Upper lobe of left lung (tissue), 6 donors: ENCODE data around the gene PIGV. TPM values are rescaled to one million over a fixed set of nuclear protein-coding genes. Genes with fewer than 3 reads are reported as not detected.

Source experiments
- ATAC-seq, 2 donors: fragments of 200-7000 bp; cut with Tn5 transposase; one replicate each; pipeline ENCODE4 v1.9.1; 2022; ENCODE audit warnings: mild to moderate bottlenecking in 2 of 2, moderate library complexity in 2 of 2; ENCODE audit not compliant: low FRiP score in 2 of 2
- DNase-seq, 2 donors: peaks; one replicate each; pipeline ENCODE4 v3.0.0-alpha.2; 2019 to 2020
- H3K27ac ChIP-seq, 4 donors: fragments of 200-600 bp; sonication (generic); one replicate each; pipeline ENCODE4 v1.5.1; 2016 to 2019
- H3K27me3 ChIP-seq, 4 donors: fragments of 200-600 bp; sonication (generic); one replicate each; pipeline ENCODE4 v1.5.1; 2017 to 2019
- H3K36me3 ChIP-seq, 4 donors: fragments of 200-600 bp; sonication (generic); one replicate each; pipeline ENCODE4 v1.5.1; 2016 to 2019
- H3K4me1 ChIP-seq, 4 donors: fragments of 200-600 bp; sonication (generic); one replicate each; pipeline ENCODE4 v1.5.1; 2018 to 2019
- H3K4me3 ChIP-seq, 4 donors: fragments of 200-600 bp; sonication (generic); one replicate each; pipeline ENCODE4 v1.5.1; 2017 to 2019; ENCODE audit warnings: mild to moderate bottlenecking in 2 of 4, moderate library complexity in 1 of 4
- H3K9me3 ChIP-seq, 4 donors: fragments of 200-600 bp; sonication (generic); one replicate each; pipeline ENCODE4 v1.5.1; 2018 to 2019
- EP300 ChIP-seq, 4 donors: sonication (generic); formaldehyde crosslinking; IDR thresholded peaks; one replicate each; pipeline ENCODE4 v1.5.1; 2017; ENCODE audit warnings: antibody characterized with exemption in 4 of 4, control low read depth in 2 of 4
- POLR2A ChIP-seq, 4 donors: fragments of 450-650 bp; IDR thresholded peaks; one replicate each; pipeline ENCODE4 v1.5.1; 2016 to 2017; ENCODE audit warnings: antibody characterized with exemption in 4 of 4, mild to moderate bottlenecking in 2 of 4
- POLR2AphosphoS5 ChIP-seq, 2 donors: sonication (generic); formaldehyde crosslinking; IDR thresholded peaks; one replicate each; pipeline ENCODE4 v1.5.1; 2017; ENCODE audit warnings: antibody characterized with exemption in 2 of 2
- WGBS, 2 donors: methylation state at CpG; one replicate each; pipeline ENCODE4 v1.1.5; 2017 to 2018; 5-methylcytosine and 5-hydroxymethylcytosine counted together
- total RNA-seq, 6 donors: library from RNA; depleted of rRNA in 4 of 6; stranded (reverse); fragments of >200 nt in 4 of 6; gene quantifications; one replicate each; pipeline versions ENCODE4 v1.1.0 to v1.2.1, GENCODE V29; 2016 to 2021
- TF ChIP-seq, protein P1 (sequence below), 6 experiments: fragments of 450-650 bp in 4 of 6; fragments of 200-600 bp in 2 of 6; sonication (generic) in 2 of 6; IDR thresholded peaks; one replicate each; pipeline ENCODE4 v1.5.1; 2016 to 2019; ENCODE audit warnings: antibody characterized with exemption in 6 of 6
- donor health status: DM: no; HTN: no; CAD: no; lungs with moderate emphysema.
- donor health status: DM: no; HTN: yes; CAD: no; lungs with severe emphysema.

The PIGV gene
- total RNA-seq, 6 donors from 2014 or later: 11.9 to 25.1 (median 17.5) TPM

DNA sequence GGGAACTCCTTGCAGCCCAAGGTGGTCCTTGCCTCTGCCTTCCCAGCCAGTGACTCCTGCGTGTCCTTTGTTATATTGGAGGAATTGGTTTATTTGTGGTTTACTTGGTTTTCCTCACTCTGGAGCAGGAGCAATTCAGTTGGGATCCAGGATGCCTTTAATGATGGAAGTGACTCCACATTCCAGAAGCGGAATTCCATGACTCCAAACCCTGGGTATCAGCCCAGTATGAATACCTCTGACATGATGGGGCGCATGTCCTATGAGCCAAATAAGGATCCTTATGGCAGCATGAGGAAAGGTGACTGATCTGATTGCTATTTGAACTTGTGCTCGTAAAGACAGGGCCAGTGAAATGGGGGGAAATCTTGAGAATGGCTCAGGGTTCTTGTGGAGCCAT is 15.1 kb upstream of the PIGV start:
- no peaks in the 10 kb centered on the region for H3K27me3 ChIP-seq
- ATAC-seq (peak in 1 of 2 donors; percentile 28), DNase-seq (no peak)
- WGBS, 2 donors: 83 to 93% methylated on average over 3 to 4 of the region's 4 CpGs
- TF ChIP-seq POLR2AphosphoS5 (IDR thresholded peaks at IDR 0.05) (no peak), EP300 (IDR thresholded peaks at IDR 0.05) (no peak)
- peaks cover 23 to 42% (median 30%) of the 10 kb centered on the region in 4 donors for H3K4me1 ChIP-seq
- H3K27ac ChIP-seq: peak overlapping the region in 1 of 4 donors; percentile 2
- no peaks in the 10 kb centered on the region for H3K9me3 ChIP-seq
- no peak overlapping the region for H3K4me3 ChIP-seq
- H3K36me3 ChIP-seq: peaks cover 48 to 98% (median 85%) of the 10 kb centered on the region in 4 donors

DNA sequence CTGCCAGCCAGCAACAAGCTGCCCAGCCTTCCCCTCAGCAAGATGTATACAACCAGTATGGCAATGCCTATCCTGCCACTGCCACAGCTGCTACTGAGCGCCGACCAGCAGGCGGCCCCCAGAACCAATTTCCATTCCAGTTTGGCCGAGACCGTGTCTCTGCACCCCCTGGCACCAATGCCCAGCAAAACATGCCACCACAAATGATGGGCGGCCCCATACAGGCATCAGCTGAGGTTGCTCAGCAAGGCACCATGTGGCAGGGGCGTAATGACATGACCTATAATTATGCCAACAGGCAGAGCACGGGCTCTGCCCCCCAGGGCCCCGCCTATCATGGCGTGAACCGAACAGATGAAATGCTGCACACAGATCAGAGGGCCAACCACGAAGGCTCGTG is 13.3 kb upstream of the PIGV start:
- TF ChIP-seq POLR2A (IDR thresholded peaks at IDR 0.05) (no peak), EP300 (IDR thresholded peaks at IDR 0.05) (no peak), POLR2AphosphoS5 (IDR thresholded peaks at IDR 0.05) (no peak)
- TF ChIP-seq, protein P1, sequence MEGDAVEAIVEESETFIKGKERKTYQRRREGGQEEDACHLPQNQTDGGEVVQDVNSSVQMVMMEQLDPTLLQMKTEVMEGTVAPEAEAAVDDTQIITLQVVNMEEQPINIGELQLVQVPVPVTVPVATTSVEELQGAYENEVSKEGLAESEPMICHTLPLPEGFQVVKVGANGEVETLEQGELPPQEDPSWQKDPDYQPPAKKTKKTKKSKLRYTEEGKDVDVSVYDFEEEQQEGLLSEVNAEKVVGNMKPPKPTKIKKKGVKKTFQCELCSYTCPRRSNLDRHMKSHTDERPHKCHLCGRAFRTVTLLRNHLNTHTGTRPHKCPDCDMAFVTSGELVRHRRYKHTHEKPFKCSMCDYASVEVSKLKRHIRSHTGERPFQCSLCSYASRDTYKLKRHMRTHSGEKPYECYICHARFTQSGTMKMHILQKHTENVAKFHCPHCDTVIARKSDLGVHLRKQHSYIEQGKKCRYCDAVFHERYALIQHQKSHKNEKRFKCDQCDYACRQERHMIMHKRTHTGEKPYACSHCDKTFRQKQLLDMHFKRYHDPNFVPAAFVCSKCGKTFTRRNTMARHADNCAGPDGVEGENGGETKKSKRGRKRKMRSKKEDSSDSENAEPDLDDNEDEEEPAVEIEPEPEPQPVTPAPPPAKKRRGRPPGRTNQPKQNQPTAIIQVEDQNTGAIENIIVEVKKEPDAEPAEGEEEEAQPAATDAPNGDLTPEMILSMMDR (IDR thresholded peaks at IDR 0.05): no peak
- Histone ChIP-seq H3K27ac (no peak overlapping the region), H3K9me3 (no peaks in the 10 kb centered on the region), H3K4me3 (no peak overlapping the region), H3K36me3 (peaks cover 47 to 99% (median 89%) of the 10 kb centered on the region in 4 donors), H3K27me3 (no peaks in the 10 kb centered on the region), H3K4me1 (peaks cover 11 to 25% (median 15%) of the 10 kb centered on the region in 4 donors)
- ATAC-seq: no peak
- WGBS, 2 donors: 96 to 100% methylated on average over 3 to 13 of the region's 13 CpGs
- peak in 1 of 2 donors; percentile 48 for DNase-seq

DNA sequence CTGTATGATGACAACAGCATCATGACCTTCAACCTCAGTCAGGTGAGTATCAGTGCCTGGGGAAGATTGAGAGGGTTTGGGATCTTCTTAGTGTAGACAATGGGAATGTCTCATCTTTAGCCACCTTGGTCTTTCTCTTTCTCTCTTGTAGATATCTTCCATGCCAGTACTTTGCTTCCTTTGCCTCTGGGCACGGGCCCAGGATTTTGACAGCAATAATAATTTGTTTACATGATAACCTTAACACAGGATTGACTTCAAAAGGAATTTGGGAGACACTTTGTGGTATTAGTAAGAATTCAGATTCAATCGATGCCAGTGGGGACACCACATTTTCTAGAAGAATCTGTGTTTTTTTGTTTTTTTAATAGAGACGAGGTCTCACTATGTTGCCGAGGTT is 12.1 kb upstream of the PIGV start:
- TF ChIP-seq EP300 (IDR thresholded peaks at IDR 0.05) (no peak), POLR2A (IDR thresholded peaks at IDR 0.05) (no peak), POLR2AphosphoS5 (IDR thresholded peaks at IDR 0.05) (no peak)
- TF ChIP-seq, protein P1 (IDR thresholded peaks at IDR 0.05): no peak
- H3K9me3 ChIP-seq: no peaks in the 10 kb centered on the region
- ATAC-seq (no peak), DNase-seq (no peak)
- peak overlapping the region in 2 of 4 donors; percentile 14 to 43 for H3K27ac ChIP-seq
- peaks cover 10 to 25% (median 15%) of the 10 kb centered on the region in 4 donors for H3K4me1 ChIP-seq
- H3K36me3 ChIP-seq: peaks cover 54 to 99% (median 92%) of the 10 kb centered on the region in 4 donors
- WGBS, 2 donors: 53 to 59% methylated on average over 4 of the region's 4 CpGs
- H3K27me3 ChIP-seq: no peaks in the 10 kb centered on the region
- no peak overlapping the region for H3K4me3 ChIP-seq

DNA sequence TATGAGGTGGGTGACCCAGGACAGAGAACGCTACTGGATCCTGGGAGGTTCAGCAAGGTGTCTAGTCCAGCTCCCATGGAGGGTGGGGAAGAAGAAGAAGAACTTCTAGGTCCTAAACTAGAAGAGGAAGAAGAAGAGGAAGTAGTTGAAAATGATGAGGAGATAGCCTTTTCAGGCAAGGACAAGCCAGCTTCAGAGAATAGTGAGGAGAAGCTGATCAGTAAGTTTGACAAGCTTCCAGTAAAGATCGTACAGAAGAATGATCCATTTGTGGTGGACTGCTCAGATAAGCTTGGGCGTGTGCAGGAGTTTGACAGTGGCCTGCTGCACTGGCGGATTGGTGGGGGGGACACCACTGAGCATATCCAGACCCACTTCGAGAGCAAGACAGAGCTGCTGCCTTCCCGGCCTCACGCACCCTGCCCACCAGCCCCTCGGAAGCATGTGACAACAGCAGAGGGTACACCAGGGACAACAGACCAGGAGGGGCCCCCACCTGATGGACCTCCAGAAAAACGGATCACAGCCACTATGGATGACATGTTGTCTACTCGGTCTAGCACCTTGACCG is 8.6 kb upstream of the PIGV start:
- peaks cover 41 to 81% (median 66%) of the 10 kb centered on the region in 4 donors for H3K36me3 ChIP-seq
- peak in 1 of 2 donors; percentile 41 for DNase-seq
- no peak overlapping the region for H3K27ac ChIP-seq
- H3K27me3 ChIP-seq: no peaks in the 10 kb centered on the region
- TF ChIP-seq POLR2A (IDR thresholded peaks at IDR 0.05): no peak
- TF ChIP-seq, protein P1 (IDR thresholded peaks at IDR 0.05): no peak
- TF ChIP-seq EP300 (IDR thresholded peaks at IDR 0.05): no peak
- TF ChIP-seq POLR2AphosphoS5 (IDR thresholded peaks at IDR 0.05): no peak
- H3K4me1 ChIP-seq: peaks cover 16 to 28% (median 21%) of the 10 kb centered on the region in 4 donors
- 88 to 91% methylated on average over 11 of the region's 11 CpGs for WGBS, 2 donors
- ATAC-seq: no peak
- H3K9me3 ChIP-seq: no peaks in the 10 kb centered on the region
- H3K4me3 ChIP-seq: no peak overlapping the region

DNA sequence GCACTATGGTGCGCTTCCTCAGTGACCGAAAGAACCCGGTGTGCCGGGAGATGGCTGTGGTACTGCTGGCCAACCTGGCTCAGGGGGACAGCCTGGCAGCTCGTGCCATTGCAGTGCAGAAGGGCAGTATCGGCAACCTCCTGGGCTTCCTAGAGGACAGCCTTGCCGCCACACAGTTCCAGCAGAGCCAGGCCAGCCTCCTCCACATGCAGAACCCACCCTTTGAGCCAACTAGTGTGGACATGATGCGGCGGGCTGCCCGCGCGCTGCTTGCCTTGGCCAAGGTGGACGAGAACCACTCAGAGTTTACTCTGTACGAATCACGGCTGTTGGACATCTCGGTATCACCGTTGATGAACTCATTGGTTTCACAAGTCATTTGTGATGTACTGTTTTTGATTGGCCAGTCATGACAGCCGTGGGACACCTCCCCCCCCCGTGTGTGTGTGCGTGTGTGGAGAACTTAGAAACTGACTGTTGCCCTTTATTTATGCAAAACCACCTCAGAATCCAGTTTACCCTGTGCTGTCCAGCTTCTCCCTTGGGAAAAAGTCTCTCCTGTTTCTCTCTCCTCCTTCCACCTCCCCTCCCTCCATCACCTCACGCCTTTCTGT is 7.3 kb upstream of the PIGV start:
- Histone ChIP-seq H3K9me3 (no peaks in the 10 kb centered on the region), H3K27me3 (no peaks in the 10 kb centered on the region), H3K4me1 (peaks cover 29 to 37% (median 34%) of the 10 kb centered on the region in 4 donors), H3K27ac (no peak overlapping the region), H3K36me3 (peaks cover 31 to 68% (median 54%) of the 10 kb centered on the region in 4 donors), H3K4me3 (no peak overlapping the region)
- ATAC-seq: no peak
- peak in 1 of 2 donors; percentile 79 for DNase-seq
- WGBS, 2 donors: 90 to 92% methylated on average over 12 to 17 of the region's 21 CpGs
- TF ChIP-seq, protein P1 (IDR thresholded peaks at IDR 0.05): no peak
- TF ChIP-seq EP300 (IDR thresholded peaks at IDR 0.05) (no peak), POLR2AphosphoS5 (IDR thresholded peaks at IDR 0.05) (no peak), POLR2A (IDR thresholded peaks at IDR 0.05) (no peak)
